ENCODE results near the gene PINK1. TPM values are rescaled to one million over a fixed set of nuclear protein-coding genes. Genes with fewer than 3 reads are reported as not detected.

Gene PINK1
- total RNA-seq, result 1 to 10 TPM; 3.7 to 5.3 TPM

- Mint-ChIP-seq H3K27me3 (peaks cover 10% of the 10 kb centered on the region), H3K4me1 (peaks cover 7% of the 10 kb centered on the region), H3K4me3 (peak within 1 kb of the TSS; percentile 78), H3K27ac (peak within 1 kb of the TSS; percentile 72), H3K36me3 (no peaks in the 10 kb centered on the region), H3K9me3 (ENCODE audit: low read depth) (peaks cover 2% of the 10 kb centered on the region)
- CTCF ChIA-PET, result interaction anchor here (0.6 to 5.5 kb wide), 35 partner anchors 8 to 1407 kb away, joined by 3 to 39 read pairs (median 4); partner anchors contain the start of genes DDOST, FAM43B, HP1BP3 and KIF17
- ATAC-seq (peak; percentile 92), DNase-seq (peak; percentile 85)
Measured at GRCh38 chr1:20633190-20634064, at the start of gene PINK1. Gene PINK1 (plus strand): TSS chr1:20633458. CDS start chr1:20633549, 91 bp downstream.

GRCh38 chr1:20584890-20585289 is 48.4 kb upstream of the PINK1 start:
- peaks cover 29% of the 10 kb centered on the region for H3K27me3 Mint-ChIP-seq
- no peaks in the 10 kb centered on the region for H3K9me3 Mint-ChIP-seq (ENCODE audit: low read depth)
- H3K27ac Mint-ChIP-seq, result no peak overlapping the region
- no peaks in the 10 kb centered on the region for H3K4me1 Mint-ChIP-seq
- CTCF ChIA-PET, result no interaction called here
- no peak overlapping the region for H3K4me3 Mint-ChIP-seq
- no peaks in the 10 kb centered on the region for H3K36me3 Mint-ChIP-seq
- no peak for DNase-seq
- no peak for ATAC-seq

GRCh38 chr1:20586953-20587660 is 46.2 kb upstream of the PINK1 start:
- ATAC-seq (no peak), DNase-seq (no peak)
- no peaks in the 10 kb centered on the region for H3K9me3 Mint-ChIP-seq (ENCODE audit: low read depth)
- CTCF ChIA-PET, result interaction anchor here (1.0 kb wide), 1 partner anchor 11 kb away, joined by 3 read pairs; no protein-coding TSS in a partner anchor
- no peaks in the 10 kb centered on the region for H3K4me1 Mint-ChIP-seq
- H3K27me3 Mint-ChIP-seq, result peaks cover 42% of the 10 kb centered on the region
- H3K27ac Mint-ChIP-seq, result no peak overlapping the region
- H3K36me3 Mint-ChIP-seq, result no peaks in the 10 kb centered on the region
- H3K4me3 Mint-ChIP-seq, result no peak overlapping the region

GRCh38 chr1:20587661-20588053 is 45.6 kb upstream of the PINK1 start:
- Mint-ChIP-seq H3K36me3 (no peaks in the 10 kb centered on the region), H3K27ac (no peak overlapping the region), H3K27me3 (peaks cover 47% of the 10 kb centered on the region), H3K4me3 (no peak overlapping the region), H3K9me3 (ENCODE audit: low read depth) (no peaks in the 10 kb centered on the region), H3K4me1 (no peaks in the 10 kb centered on the region)
- CTCF ChIA-PET, result interaction anchor here (1.0 kb wide), 1 partner anchor 12 kb away, joined by 3 read pairs; no protein-coding TSS in a partner anchor
- no peak for ATAC-seq
- DNase-seq, result no peak

GRCh38 chr1:20588634-20589225 is 44.5 kb upstream of the PINK1 start, which contains the start of gene CDA:
Gene CDA (plus strand): TSS chr1:20589097. CDS start chr1:20589130, 33 bp downstream.
- Mint-ChIP-seq H3K27ac (no peak within 1 kb of the TSS), H3K4me3 (no peak within 1 kb of the TSS), H3K36me3 (no peaks in the 10 kb centered on the region), H3K4me1 (no peaks in the 10 kb centered on the region), H3K27me3 (peaks cover 48% of the 10 kb centered on the region), H3K9me3 (ENCODE audit: low read depth) (no peaks in the 10 kb centered on the region)
- DNase-seq (no peak), ATAC-seq (peak; percentile 12)
- CTCF ChIA-PET, result no interaction called here

GRCh38 chr1:20589331-20590278 is 43.7 kb upstream of the PINK1 start:
- Mint-ChIP-seq H3K4me3 (no peak overlapping the region), H3K27me3 (peaks cover 52% of the 10 kb centered on the region), H3K4me1 (no peaks in the 10 kb centered on the region), H3K27ac (no peak overlapping the region), H3K9me3 (ENCODE audit: low read depth) (no peaks in the 10 kb centered on the region), H3K36me3 (no peaks in the 10 kb centered on the region)
- DNase-seq (no peak), ATAC-seq (no peak)
- CTCF ChIA-PET, result no interaction called here

GRCh38 chr1:20590306-20590777 is 42.9 kb upstream of the PINK1 start:
- Mint-ChIP-seq H3K36me3 (no peaks in the 10 kb centered on the region), H3K27me3 (peaks cover 52% of the 10 kb centered on the region), H3K27ac (no peak overlapping the region), H3K4me1 (no peaks in the 10 kb centered on the region), H3K4me3 (no peak overlapping the region), H3K9me3 (ENCODE audit: low read depth) (no peaks in the 10 kb centered on the region)
- CTCF ChIA-PET, result no interaction called here
- ATAC-seq (no peak), DNase-seq (no peak)

- ATAC-seq (no peak), DNase-seq (no peak)
- CTCF ChIA-PET, result interaction anchor here (0.9 to 1.4 kb wide), 2 partner anchors 39 to 40 kb away, joined by 3 to 4 read pairs; no protein-coding TSS in a partner anchor
- Mint-ChIP-seq H3K27ac (no peak overlapping the region), H3K4me3 (no peak overlapping the region), H3K27me3 (peaks cover 37% of the 10 kb centered on the region), H3K9me3 (ENCODE audit: low read depth) (no peaks in the 10 kb centered on the region), H3K4me1 (no peaks in the 10 kb centered on the region), H3K36me3 (no peaks in the 10 kb centered on the region)
Measured at GRCh38 chr1:20593756-20594155, 39.5 kb upstream of the PINK1 start.

- Mint-ChIP-seq H3K36me3 (no peaks in the 10 kb centered on the region), H3K27ac (no peak overlapping the region), H3K4me1 (no peaks in the 10 kb centered on the region), H3K4me3 (no peak overlapping the region), H3K27me3 (peaks cover 27% of the 10 kb centered on the region), H3K9me3 (ENCODE audit: low read depth) (no peaks in the 10 kb centered on the region)
- CTCF ChIA-PET, result no interaction called here
- DNase-seq, result no peak
- ATAC-seq, result no peak
Measured at GRCh38 chr1:20594746-20595145, 38.5 kb upstream of the PINK1 start.

GRCh38 chr1:20596106-20596505 is 37.2 kb upstream of the PINK1 start:
- CTCF ChIA-PET, result interaction anchor here (0.7 kb wide), 1 partner anchor 365 kb away, joined by 4 read pairs; no protein-coding TSS in a partner anchor
- DNase-seq (no peak), ATAC-seq (no peak)
- H3K4me3 Mint-ChIP-seq, result no peak overlapping the region
- peaks cover 15% of the 10 kb centered on the region for H3K27me3 Mint-ChIP-seq
- H3K9me3 Mint-ChIP-seq (ENCODE audit: low read depth), result no peaks in the 10 kb centered on the region
- H3K36me3 Mint-ChIP-seq, result no peaks in the 10 kb centered on the region
- H3K4me1 Mint-ChIP-seq, result no peaks in the 10 kb centered on the region
- H3K27ac Mint-ChIP-seq, result no peak overlapping the region

- no peak for DNase-seq
- Mint-ChIP-seq H3K36me3 (no peaks in the 10 kb centered on the region), H3K4me3 (no peak overlapping the region), H3K4me1 (no peaks in the 10 kb centered on the region), H3K27me3 (peaks cover 6% of the 10 kb centered on the region), H3K9me3 (ENCODE audit: low read depth) (no peaks in the 10 kb centered on the region), H3K27ac (no peak overlapping the region)
- no peak for ATAC-seq
- CTCF ChIA-PET, result no interaction called here
Measured at GRCh38 chr1:20597650-20598049, 35.6 kb upstream of the PINK1 start.

- no peaks in the 10 kb centered on the region for H3K9me3 Mint-ChIP-seq (ENCODE audit: low read depth)
- H3K4me3 Mint-ChIP-seq, result no peak overlapping the region
- no peaks in the 10 kb centered on the region for H3K36me3 Mint-ChIP-seq
- DNase-seq (no peak), ATAC-seq (no peak)
- H3K4me1 Mint-ChIP-seq, result no peaks in the 10 kb centered on the region
- H3K27me3 Mint-ChIP-seq, result peaks cover 5% of the 10 kb centered on the region
- no peak overlapping the region for H3K27ac Mint-ChIP-seq
- CTCF ChIA-PET, result interaction anchor here (0.6 kb wide), 1 partner anchor 591 kb away, joined by 3 read pairs; no protein-coding TSS in a partner anchor
Measured at GRCh38 chr1:20600156-20600555, 33.1 kb upstream of the PINK1 start.

Measured in activated CD8-positive, alpha-beta memory T cell treated with anti-CD3 and anti-CD28 coated beads, Interleukin-2, amount 10 ng/mL, durations not matched to agents 7 days and 5 days (primary cell).